ENCODE data around the gene PDGFB.
"Not testable (repeated sequence)": the region's sequence is repeated elsewhere in the genome, so short reads cannot be mapped to it uniquely, and the experiment has no call there.

The PDGFB gene

GRCh38 chr22:39221999-39222686, 22.6 kb downstream of the PDGFB start:
- TF ChIP-seq CTCF (IDR thresholded peaks at IDR 0.05; ENCODE audit: insufficient read depth, low read length, poor library complexity, severe bottlenecking): no peak
- H3K27me3 ChIP-seq (replicated peaks; ENCODE audit: control insufficient read depth, insufficient read depth, low read length): no peaks in the 10 kb centered on the region
- DNase-seq (ENCODE audit: extremely low read depth, insufficient read length): no peak

GRCh38 chr22:39220890-39221850, 23.6 kb downstream of the PDGFB start:
- Histone ChIP-seq H3K27me3 (replicated peaks; ENCODE audit: control insufficient read depth, insufficient read depth, low read length) (no peaks in the 10 kb centered on the region), H3K4me3 (replicated peaks; ENCODE audit: low read depth, low read length) (no peak overlapping the region), H3K36me3 (ENCODE audit: control insufficient read depth, insufficient read depth, low read length) (no peaks in the 10 kb centered on the region)
- TF ChIP-seq CTCF (IDR thresholded peaks at IDR 0.05; ENCODE audit: insufficient read depth, low read length, poor library complexity, severe bottlenecking): no peak
- no peak for DNase-seq (ENCODE audit: extremely low read depth, insufficient read length)

More at GRCh38 chr22:39221999-39222686, 22.6 kb downstream of the PDGFB start:
- Histone ChIP-seq H3K36me3 (ENCODE audit: control insufficient read depth, insufficient read depth, low read length) (no peaks in the 10 kb centered on the region), H3K4me3 (replicated peaks; ENCODE audit: low read depth, low read length) (no peak overlapping the region)

- no peak overlapping the region for H3K4me3 ChIP-seq (replicated peaks; ENCODE audit: low read depth, low read length)
- H3K27me3 ChIP-seq (replicated peaks; ENCODE audit: control insufficient read depth, insufficient read depth, low read length): no peaks in the 10 kb centered on the region
- no peak for TF ChIP-seq CTCF (IDR thresholded peaks at IDR 0.05; ENCODE audit: insufficient read depth, low read length, poor library complexity, severe bottlenecking)
- H3K36me3 ChIP-seq (ENCODE audit: control insufficient read depth, insufficient read depth, low read length): no peaks in the 10 kb centered on the region
- no peak for DNase-seq (ENCODE audit: extremely low read depth, insufficient read length)
Observed at GRCh38 chr22:39220450-39220849, 24.3 kb downstream of the PDGFB start.

- Histone ChIP-seq H3K36me3 (ENCODE audit: control insufficient read depth, insufficient read depth, low read length) (no peaks in the 10 kb centered on the region), H3K27me3 (replicated peaks; ENCODE audit: control insufficient read depth, insufficient read depth, low read length) (no peaks in the 10 kb centered on the region), H3K4me3 (replicated peaks; ENCODE audit: low read depth, low read length) (no peak overlapping the region)
- no peak for TF ChIP-seq CTCF (IDR thresholded peaks at IDR 0.05; ENCODE audit: insufficient read depth, low read length, poor library complexity, severe bottlenecking)
- no peak for DNase-seq (ENCODE audit: extremely low read depth, insufficient read length)
Observed at GRCh38 chr22:39219071-39220039, 25.4 kb downstream of the PDGFB start.

GRCh38 chr22:39218432-39218831, 26.4 kb downstream of the PDGFB start:
- DNase-seq (ENCODE audit: extremely low read depth, insufficient read length); H3K27me3 ChIP-seq (replicated peaks; ENCODE audit: control insufficient read depth, insufficient read depth, low read length); H3K36me3 ChIP-seq (ENCODE audit: control insufficient read depth, insufficient read depth, low read length); H3K4me3 ChIP-seq (replicated peaks; ENCODE audit: low read depth, low read length): not testable (repeated sequence)
